ENCODE results near the gene GRK2.

GRK2 gene

DNA sequence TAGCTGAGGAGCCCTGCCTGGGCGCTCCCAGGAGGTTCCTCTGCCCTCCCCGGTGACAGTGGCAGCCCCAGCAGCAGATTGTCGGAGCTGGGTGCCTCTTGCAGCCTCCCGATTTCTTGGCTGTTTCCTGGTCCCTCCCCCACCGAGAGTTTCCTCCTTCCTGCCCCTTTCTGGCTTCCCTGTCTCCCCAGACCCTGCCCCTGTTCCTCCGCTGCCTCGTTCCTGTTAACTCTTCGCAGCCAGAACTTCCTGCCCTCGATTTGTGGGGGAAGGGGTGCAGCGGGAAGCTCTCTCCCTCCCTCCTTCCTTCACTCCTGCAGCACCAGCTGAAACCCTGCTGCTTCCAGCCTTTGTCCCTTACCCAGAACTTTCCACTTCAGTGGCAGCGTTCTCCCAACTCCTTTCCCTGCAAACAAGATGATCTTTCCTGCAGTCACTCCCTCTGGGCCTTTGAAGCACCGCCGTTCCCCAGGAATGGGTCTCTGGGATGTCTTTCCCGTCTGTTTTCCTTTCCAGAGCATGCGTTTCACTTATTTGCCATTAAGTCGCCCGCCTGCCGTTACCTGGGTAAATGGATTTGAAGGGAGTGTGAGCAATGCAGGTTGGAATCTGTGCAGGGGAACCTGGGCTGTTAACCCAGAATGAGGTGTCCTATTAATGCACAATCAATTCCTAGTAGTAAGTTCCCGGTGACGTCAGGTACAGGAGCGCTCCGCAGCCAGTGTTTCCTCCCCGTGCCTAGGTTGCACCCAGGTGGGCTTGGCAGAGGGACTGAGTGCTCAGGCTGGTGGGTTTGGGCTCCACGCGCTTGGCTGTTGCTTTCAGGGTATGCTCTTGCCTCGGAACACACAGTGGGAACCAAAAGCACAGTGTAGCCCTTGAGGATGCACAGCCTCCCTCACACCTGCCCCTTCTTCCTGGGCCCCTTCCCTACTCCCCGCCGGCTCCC lies 4.3 kb downstream of the GRK2 start:
- no peak for DNase-seq (ENCODE audit: low read depth in 2 of 2)

DNA sequence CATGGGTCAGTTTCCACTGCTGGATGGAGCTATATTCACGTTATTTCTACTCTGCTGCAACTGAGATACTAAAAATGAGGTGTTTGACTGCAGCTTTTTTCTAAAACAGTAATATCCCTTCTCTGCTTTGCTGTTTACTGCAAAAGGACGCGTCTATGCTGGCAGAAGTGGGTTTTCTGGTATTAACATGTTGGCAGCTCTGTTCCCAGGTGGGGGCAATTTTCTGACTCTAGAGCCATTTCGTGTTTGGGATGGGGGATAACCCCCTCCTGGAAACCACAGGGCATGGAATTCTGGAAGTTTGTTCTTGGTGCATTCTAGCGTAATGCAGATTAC lies 4.9 kb downstream of the GRK2 start:
- no peak for DNase-seq (ENCODE audit: low read depth in 2 of 2)

DNA sequence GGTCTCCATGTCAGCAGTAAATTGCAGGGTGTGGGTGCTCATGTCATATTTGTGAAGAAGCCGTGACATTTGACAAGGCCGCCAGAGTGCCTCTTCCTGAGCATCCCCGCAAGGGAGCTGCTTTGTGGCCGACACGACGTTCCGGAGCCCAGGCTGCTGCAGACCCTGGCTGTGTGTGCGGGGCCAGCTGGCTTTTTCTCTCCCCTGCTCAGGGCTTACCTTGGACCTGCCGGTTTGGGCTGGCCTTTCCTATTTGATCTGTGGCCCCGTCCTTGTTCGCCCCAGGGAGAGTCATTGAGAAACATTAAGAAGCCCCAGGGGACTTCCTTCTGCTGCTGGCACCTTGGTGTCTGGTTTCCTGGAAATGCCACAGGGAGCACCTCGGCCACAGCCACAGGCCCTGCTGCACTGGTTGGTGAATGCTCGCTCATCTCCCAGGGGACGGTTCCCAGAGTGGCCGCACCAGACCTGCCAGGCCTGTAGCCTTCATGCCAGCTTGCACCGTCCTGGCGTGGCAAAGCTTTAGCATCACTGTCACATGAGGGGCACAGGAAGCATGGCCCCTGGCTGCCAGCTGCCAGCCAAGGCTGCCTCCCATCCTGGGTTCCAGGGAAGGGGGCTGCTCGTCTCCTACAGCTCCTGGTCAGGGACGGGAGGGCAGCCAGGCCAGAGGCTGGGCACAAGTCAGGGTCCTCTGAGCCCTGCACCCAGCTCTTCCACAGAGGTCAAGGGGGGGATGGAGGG lies 5.4 kb downstream of the GRK2 start:
- peak; percentile 55 for DNase-seq (ENCODE audit: low read depth in 2 of 2)

DNA sequence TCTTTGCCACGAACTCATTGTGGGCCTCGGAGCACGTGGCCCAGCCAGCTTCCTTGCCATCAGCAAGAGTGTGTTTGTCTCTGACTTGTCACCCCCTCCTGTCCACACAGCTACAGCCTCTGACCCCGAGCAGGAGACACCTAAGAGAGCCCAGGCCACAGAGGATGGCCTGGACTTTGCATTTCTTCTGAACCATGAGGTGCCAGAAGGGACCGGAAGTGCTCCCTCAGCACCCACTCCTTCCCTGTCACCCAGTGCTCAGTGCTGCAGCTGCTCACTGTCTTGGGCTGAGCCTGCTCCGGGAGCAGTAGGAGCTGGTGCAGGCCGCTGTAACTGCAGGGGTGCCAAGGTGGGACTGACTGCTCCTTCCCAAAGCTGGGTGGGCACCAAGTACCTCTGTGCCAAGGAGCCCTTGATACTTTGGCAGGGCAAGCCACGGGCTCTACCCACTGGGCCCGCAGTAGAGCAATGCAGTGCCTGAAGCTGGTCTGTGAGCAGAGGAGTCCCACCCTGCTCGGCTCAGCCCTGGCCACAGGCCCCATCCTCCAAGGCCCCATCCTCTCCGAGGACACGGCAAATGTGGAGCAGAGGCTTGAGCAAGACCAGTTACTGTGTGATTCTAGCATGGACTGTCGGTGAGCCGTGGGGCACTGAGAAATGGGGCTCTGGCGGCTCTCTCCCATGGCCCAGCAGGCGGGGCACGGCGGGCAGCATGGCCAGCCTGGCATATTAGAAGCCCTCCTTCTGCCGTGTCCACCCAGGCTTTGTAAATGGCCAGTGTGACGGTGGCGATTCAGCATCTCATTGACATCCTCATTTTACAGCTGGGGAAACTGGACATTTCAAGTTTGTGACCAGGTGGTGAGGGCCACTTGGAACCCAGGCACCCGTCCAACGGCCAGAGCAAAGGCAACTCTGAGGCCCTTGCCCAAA lies 6.3 kb downstream of the GRK2 start:
- no peak for DNase-seq (ENCODE audit: low read depth in 2 of 2)

DNA sequence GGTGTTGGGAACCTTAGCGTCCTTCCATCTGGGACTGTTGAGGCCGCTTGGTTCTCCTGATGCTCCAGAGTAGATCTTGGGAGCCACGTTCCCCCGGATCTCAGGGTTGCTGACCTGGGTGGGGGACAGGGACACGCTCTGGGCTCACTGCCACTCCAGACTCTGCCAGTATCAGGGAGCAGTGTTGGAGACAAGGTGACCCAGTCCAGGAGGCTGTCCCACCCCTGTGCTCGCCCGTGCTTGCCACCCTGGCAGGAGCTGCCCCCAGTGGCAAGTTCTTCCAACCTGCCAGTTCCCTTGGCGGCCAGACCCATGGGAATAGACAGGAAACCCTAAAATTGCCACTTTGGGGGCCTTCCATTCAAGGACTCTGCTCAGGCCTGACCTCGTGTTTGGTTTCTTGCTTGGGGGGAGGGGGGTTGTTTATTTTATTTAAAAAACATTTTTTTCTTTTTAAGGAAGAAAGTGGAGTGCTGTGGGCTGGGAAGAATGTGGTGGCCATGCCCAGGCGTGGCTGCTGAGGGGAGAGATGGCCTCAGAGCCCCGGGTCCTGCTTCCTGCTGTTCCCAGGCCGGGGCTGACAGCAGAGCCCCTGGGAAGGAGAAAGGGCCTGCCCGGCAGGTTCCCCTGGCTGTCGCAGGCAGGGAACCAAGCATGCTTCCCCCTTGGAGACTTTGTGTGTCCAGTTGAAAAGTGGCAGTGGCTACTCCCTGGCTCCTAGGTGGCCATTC lies 7.2 kb downstream of the GRK2 start:
- DNase-seq (ENCODE audit: low read depth in 2 of 2), result no peak

DNA sequence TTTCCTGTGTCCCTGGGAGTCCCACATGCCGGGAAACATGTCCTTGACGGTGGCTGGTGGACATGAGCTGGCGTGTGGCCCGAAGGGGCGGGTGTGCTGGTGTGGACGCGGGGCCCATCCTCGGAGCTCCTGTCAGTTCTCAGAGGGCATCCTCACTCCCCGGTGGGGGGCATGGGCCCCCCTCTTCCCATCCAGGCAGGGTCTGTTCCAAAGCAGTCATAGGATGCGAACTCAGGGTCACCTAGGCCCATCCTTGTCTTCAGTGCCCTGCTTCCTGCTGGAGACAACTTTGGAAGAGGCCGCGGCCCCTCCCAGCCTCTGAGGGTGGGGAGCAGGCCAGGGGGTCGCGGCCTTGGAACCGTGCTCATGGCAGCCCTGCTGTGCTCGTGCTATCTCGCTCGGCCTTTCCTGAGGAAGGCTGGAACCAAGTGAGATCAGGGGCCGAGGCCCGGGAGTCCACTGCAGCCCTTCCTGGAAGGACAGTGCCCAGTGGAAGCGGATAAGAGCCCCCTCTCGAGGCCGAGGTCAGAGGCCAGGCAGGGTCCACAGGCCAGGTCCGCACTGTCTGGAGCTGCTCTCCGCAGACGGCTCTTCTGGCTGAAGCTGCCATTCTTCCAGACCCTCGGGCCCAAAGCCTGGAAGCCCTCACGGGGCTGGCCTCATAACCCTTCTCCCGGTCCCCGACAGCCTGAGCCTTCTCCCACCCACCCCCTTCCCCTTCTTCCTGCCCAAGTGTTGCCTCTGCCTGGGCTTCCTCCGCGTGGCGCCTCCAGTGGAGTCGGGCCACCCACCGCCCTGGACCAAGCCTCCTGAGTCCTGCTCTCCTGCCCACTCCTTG lies 8.7 kb downstream of the GRK2 start:
- no peak for DNase-seq (ENCODE audit: low read depth in 2 of 2)

DNA sequence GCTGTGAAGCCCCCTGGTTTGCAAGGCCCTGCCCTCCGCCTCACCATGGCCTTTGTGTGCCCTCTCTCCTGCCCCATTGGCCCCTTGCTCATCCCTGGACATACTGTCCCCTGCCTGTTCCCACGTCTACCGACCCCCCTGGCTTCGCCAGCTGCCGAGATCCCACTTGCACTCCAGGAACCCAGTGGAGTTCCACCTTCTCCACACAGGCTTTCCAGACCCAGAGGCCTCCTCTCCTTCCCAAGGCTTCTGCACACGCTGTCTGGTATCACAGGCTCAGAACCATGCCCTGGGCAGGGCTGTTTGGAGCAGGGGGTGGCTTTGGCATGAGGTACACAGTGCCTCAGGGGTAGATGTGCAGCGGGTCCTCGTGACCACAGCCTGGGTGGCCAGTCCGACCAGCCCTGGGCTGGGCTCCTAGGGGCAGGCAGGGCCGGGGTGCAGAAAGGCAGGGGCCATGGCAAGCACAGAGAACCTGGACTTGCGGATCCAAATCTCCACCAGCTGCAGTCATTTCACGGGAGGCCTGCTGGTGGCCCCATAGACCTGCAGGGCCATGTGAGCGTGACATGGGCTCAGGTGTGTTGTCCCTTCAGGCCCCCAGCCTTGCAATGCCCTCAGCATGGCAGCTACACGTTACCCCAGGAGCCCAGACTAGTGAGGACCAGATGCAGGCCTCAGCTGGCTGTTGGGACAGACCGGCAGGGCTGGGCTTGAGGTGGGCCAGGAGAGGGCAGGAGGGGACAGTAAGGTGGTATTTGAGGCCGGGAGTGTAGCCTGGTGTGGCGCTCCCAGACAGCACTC lies 9.5 kb downstream of the GRK2 start:
- no peak for DNase-seq (ENCODE audit: low read depth in 2 of 2)

DNA sequence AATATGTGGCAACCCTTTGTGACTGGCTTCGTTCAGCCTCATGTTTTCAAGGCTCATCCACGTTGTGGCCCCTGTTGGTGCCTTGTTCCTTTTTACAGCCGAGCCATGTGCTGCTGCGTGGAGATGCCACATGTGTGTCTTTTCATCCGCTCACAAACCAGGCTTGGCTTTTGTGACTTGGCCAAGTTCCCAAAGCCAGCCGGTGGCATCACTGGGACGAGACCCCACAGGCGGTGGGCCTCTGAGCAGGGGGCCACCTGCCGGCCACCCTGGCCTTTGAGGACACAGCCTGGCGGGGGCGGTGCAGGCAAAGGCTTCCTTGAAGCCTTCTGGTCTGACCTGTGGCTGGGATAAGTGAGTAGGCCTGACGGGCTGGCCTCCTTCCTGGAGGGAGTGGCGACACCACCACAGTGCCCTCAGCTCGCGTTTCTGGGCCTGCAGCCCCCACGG lies 10.5 kb downstream of the GRK2 start:
- peak; percentile 58 to 65 for DNase-seq (ENCODE audit: low read depth in 2 of 2)

DNA sequence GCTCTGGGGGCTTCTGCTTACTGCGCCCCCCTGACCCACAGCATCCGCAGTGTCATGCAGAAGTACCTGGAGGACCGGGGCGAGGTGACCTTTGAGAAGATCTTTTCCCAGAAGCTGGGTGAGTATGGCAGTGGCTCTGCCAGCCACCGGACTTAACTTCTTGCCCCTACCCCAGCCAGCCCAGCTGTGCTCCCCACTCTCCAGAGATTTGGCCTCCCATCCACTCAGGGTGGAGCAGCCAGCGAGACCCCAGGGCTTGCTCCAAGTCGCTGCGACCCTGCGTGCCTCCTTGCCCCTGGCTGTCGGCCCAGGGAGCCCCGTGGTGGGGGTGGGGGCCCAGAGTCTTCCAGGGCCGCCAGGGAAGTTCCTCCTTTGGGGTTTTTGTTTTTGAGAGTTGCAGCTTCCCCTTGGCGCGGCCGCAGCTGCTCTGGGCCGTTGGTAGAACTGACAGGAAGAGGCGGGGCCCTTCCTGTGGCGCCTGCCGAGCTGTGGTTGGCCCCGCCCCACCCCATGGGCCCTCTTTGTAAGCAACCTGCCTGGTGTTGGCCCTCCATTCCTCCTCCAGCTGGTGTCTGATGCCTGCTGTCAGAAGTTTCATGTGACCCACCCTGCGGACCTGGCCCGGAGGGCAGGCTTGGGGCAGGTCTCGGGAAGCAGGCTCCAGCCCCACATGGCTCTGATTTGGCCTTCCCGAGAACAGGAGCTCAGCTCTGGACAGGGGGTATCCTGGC lies 11.1 kb downstream of the GRK2 start:
- DNase-seq (ENCODE audit: low read depth in 2 of 2), result peak; percentile 78 to 88

DNA sequence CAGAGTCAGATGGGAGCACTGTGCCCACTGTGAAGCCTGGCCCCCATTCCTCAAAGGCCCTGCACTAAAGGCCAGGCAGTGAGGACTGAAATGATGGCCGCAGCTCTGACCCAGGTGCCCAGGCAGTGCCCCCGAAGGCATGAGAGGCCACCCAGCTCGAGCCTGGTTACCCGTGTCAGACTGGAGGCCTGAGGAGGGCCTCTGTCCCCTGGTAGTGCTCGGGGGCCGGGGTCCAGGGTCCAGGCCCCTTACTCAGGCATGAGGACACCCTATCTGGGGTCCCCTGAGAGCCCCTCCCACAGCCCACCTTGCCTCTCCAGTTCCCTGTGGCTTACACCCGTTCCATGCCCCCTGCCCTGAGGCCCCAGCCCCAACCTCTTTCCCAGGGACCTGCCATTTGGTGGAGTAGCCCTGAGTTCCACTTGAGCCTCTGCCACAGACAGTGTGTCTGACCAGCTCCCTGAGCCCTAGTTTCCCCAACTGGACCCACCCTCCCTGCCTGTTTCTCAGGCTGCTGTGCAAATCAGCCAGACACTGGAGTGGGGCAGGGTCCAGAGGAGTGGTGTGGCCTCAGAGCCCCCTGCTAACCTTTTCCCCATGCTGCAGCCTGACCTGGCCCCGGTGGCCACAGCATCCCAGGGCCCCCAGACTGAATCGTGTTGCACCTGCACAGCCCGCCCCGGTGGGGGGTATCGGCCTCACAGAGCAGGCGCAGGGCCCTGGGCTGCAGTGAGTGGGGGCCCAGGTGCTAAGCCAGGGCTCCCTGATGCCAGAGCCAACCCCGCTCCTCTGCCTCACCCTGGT lies 12.1 kb downstream of the GRK2 start:
- DNase-seq (ENCODE audit: low read depth in 2 of 2), result no peak

DNA sequence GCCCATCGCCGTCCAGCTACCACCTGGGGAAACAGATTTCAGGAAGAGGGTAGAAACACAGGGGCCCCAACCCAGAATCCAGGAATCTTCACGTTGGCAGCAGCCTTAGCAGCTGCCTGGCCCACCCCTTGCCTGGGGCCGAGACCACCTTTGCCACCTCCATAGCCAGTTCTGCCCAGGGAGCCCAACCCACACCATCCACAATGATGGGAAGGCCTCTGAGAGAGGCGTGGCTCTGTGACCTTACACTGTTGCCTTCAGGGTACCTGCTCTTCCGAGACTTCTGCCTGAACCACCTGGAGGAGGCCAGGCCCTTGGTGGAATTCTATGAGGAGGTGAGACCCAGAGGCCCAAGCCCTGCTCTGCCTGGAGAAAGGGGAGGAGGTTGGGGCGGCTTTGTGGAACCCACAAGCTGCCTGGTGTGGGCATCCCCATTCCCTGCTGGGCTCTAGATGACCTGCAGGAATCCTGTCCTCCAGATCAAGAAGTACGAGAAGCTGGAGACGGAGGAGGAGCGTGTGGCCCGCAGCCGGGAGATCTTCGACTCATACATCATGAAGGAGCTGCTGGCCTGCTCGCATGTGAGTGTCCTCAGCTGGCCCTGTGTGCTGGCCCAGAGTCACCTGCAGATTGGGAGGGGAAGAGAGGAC lies 12.8 kb downstream of the GRK2 start:
- DNase-seq (ENCODE audit: low read depth in 2 of 2), result no peak

DNA sequence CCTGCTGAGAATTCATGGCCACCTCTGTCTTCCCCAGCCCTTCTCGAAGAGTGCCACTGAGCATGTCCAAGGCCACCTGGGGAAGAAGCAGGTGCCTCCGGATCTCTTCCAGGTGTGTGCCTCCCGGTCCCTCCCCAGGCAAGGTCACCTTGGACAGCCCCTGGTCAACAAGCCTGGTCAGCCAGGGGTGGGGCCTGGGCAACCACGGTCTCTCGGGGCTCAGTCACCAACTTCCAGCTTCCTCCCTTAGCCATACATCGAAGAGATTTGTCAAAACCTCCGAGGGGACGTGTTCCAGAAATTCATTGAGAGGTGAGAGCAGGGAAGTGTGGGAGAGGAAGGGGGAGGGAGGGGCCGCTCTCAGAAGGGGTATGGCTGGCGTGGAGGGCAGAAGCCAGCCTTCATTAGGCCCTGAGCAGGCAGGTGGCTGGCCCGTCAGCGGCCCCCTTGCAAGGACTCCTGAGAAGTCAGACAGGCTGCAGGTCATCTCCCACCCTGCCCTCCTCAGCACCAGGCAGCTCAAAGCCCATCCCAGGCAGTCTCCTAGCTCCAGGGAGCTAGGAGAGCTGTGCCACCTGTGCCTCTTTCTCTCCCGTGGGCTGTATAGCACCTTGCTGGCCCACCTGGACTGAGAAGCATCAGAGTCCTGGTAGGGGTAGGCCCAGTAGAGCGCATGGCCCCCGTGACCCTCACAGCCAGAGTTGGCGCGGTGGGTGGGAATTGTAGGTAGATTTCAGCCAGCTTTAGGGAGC lies 13.5 kb downstream of the GRK2 start:
- no peak for DNase-seq (ENCODE audit: low read depth in 2 of 2)

DNA sequence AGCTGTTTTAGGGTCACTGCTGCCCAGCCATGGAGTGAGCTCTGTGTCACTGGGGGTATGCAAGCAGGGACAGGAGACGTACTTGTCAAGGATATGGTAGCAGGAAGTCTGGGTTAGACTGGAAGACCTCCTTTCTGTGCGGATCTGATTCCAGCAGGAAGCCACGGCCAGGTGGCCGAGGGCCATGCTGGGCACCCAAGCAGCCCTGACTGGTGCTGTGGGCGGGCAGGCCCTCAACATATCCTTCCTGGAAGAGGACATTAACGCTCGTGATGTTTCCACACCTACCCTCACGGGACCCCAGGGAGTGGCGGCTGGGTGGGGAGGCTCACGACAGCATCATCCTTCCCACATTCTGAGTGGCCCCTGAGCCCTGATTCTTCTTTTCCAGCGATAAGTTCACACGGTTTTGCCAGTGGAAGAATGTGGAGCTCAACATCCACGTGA lies 14.1 kb downstream of the GRK2 start:
- DNase-seq (ENCODE audit: low read depth in 2 of 2), result no peak

DNA sequence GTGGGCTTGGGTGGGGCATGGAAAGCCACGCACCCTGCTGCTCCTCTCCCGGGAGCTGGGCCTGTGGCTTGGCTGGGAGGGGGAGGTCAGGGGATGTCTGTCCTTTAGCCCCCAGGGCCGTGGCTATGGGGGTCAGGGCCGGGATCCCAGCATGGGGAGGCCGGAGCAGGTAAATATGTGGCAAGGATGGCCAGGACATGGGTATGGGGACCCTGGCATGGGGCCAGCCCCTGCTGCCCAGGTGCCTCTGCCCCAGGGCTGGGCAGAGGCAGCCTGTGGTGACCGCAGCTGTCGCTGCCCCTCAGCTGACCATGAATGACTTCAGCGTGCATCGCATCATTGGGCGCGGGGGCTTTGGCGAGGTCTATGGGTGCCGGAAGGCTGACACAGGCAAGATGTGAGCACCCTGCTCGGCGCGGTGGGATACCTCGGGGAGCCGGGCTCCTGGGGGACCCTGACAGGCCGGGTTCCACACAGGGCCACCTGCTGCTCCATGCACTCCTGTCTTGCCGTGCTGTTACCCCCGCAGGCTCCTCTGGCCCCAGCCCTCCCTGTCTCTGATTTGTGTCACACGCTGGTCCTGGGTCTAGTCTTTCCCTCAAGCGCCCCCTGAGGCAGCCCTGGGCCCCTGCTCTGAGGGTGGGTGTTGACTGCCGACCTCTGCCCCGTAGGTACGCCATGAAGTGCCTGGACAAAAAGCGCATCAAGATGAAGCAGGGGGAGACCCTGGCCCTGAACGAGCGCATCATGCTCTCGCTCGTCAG lies 14.7 kb downstream of the GRK2 start:
- no peak for DNase-seq (ENCODE audit: low read depth in 2 of 2)

DNA sequence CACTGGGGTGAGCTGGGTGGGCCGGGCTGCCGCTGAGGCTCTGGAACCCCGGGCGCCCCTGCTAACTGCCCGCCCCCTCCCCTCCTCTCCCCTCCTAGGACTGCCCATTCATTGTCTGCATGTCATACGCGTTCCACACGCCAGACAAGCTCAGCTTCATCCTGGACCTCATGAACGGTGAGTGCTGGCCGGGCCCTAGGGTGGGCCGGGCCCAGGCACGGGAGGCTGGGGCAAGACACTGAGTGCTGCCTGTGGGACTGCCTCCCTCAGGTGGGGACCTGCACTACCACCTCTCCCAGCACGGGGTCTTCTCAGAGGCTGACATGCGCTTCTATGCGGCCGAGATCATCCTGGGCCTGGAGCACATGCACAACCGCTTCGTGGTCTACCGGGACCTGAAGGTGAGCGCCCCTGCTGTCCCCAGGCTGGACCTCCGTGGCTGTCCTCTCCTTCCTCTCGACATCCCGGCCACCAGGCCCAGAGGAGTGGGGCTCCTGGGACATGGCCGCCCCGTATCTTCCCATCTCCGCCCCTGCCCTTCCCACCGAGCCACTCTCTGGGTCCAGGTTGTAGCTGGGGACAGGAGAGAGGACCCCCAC lies 15.4 kb downstream of the GRK2 start:
- no peak for DNase-seq (ENCODE audit: low read depth in 2 of 2)

All from stimulated activated CD8-positive, alpha-beta memory T cell treated with anti-CD3 and anti-CD28 coated beads, Interleukin-2, amount 100 ng/mL, for 48 hours (primary cell).